HG03066 (cell line): ENCODE measurements around the gene DDAH1.

Source experiments
- ATAC-seq: cut with Tn5 transposase; IDR thresholded peaks from one replicate; pipeline ENCODE4 v1.9.1; 2021; ENCODE audit warnings: low read depth; ENCODE audit not compliant: unreplicated experiment

Gene DDAH1

DNA sequence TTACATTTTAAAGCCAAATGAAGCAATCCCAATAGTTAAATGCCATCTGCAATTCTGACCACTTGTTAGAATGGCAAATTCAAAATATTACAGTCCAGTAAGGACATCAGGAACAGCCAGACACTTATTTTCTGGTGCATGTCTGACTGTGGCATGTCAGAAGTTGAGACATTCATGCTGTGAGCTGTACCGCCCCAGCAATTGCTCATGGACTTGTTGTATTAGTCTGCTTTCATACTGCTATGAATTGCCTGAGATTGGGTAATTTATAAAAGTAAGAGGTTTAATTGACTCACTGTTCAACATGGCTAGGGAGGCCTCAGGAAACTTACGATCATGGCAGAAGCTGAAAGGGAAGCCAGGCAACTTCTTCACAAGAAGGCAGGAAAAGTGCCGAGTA lies 19.1 kb downstream of the DDAH1 start:
- ATAC-seq, result no peak

DNA sequence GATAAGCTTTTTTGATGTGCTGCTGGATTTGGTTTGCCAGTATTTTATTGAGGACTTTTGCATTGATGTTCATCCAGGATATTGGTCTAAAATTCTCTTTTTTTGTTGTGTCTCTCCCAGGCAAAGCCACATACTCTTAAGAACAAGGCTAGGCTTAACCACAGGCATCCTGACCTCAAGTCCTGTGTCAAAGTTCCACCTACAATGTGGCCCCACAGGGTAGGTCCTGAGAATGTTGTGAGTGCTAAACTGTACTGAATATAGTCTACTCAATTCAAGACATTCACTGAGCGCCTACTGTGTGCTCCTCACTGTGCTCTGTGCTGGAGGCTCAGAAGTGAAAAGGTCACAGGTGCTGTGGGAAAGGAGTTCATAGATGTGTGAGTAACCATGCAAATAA lies 20.6 kb downstream of the DDAH1 start:
- ATAC-seq, result no peak

DNA sequence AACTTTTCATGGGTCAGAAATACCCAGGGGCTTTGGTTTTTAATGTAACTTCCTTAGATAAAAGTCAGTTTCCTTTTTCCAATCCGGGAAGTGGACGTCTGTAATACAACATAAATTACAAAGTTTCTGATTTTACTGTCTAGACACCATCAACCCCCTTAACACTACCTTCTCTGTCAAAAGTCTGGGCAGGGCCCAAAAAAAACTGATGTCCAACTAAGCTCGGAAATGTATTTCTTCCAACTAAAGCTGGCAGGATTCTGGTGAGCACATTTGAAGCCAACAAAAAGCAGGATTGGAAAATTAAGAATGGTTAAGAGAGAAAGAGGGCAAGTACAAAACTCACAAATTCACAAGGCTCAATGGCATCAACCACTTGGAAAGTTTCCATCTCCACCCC lies 24.3 kb downstream of the DDAH1 start:
- no peak for ATAC-seq

DNA sequence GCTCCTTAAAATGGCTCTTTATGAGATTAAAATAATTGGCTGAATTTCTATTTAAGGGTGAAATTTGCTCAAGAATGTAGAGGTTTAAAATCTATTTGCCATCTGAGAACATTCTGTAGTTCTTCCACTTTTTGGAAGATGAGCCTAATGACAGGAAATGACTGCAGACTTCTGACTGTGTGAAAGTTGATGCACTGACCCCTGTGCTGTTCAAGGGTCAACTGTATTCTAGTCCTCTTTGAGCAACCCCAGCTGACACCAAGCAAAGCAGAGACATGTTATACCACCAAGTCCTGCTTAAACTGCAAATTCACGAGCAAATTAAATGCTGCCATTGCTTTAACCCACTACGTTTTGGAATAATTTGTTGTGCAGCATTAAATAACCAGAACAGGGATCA lies 26.6 kb downstream of the DDAH1 start:
- no peak for ATAC-seq

DNA sequence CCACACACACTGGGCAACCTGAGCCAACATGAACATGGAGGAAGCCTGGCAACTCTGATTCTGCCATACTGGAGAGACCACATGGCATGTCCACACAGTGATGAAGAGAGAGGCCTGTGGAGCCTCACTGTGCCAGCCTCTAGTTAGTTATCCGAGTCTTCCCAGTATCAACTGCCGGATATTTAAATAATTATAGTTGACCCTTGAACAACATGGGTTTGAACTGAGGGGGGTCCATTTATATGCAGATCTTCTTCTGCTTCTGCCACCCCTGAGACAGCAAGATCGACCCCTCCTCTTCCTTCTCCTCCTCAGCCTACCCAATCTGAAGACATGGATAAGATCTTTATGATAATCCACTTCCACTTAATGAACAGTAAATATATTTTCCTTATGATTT lies 27.8 kb downstream of the DDAH1 start:
- no peak for ATAC-seq

DNA sequence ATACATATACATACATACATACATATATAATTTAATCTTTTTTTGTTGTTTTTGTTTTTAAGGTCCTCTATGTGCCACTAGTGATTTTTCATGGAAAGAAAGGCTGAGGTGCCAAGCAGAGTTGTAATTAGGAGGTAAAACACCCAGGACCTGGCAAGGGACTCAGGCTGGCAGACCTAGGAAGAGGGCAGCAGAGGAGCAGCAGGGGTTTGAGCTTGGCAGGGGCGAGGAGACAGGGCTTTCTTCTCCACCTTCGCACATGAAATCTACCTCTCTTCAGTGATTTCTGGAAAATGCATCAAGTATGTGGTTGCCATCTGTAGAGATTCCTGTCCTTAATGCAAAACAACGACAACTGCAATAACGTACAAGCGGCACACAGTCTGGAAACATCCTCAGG lies 31.9 kb downstream of the DDAH1 start:
- ATAC-seq, result no peak

DNA sequence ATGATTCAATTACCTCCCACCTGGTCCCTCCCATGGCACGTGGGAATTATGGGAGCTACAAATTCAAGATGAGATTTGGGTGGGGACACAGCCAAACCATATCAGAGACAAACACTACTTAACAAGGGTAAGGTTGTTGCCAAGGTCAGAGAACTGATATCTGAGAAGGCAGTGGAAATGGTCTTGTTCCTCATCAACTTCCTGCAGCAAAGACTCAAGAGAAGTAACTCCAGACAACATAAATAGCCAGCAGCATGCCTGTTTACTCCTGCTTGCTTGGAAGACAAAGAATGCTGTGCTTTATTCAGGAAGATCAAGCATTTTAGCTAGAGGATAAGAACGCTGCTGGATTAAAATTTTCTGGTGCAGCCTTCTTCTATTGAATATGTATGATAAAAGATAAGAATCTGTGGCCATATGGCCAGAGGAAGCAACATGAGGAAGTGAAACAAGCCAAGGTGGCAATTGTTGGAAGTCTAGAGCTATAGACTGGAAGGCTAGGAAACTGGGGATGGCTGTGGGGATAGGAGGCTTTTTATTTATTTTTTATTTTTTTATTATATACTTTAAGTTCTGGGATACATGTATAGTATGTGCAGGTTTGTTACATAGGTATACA lies 36.4 kb downstream of the DDAH1 start:
- ATAC-seq, result no peak

DNA sequence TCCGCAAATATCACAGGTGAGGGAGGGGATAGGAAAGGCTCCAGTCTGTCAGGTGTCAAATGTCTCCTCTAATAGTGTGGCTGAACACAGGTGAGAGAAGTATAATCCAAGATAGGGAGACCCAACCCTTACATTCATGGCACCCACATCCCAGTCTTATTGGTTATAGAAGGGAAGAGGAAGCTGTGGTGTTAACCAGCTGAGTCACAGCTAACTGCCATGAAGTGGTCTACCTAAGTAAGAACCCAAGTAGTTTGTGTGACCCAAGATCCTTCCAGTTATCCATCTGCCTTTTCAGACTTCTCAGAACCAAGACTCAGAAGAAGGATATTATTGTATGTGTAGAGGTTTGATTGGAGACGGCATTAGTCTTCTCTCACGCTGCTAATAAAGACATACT lies 37.1 kb downstream of the DDAH1 start:
- ATAC-seq, result no peak

DNA sequence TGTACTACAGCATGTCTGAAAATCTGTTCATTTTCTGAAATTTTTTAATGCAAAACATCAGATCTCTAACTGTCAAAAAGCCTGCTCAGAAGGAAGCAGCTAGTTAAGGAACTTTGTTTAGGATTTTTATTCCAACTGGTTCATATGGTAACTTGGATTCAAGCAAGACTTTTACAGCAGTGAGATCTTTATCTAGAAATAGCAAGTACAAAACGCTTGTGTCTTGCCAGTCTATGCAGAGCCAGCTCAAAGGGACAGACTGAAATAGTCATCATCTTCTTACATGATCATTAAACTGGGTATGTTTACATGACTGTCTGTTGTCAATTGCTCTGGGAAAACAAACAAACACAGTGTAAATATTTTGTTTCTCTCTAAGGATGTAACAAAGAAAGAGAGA lies 37.6 kb downstream of the DDAH1 start:
- no peak for ATAC-seq

DNA sequence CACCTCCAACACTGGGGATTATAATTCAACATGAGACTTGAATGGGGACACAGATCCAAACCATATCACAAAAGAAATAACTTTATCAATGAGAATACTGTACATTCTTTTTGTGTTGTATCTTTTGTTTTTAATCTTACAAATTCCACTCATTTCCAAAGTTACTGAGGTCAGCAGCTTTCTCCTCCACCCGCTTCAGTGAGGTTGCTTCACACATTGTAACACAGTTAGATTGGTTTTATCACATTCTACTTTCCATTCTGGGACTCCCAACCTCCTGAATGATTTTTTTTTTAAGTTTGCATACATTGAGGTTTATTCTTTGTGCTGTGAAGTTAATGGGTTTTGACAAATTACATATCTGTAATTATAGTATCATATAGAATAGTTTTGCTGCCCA lies 43.8 kb downstream of the DDAH1 start:
- no peak for ATAC-seq

DNA sequence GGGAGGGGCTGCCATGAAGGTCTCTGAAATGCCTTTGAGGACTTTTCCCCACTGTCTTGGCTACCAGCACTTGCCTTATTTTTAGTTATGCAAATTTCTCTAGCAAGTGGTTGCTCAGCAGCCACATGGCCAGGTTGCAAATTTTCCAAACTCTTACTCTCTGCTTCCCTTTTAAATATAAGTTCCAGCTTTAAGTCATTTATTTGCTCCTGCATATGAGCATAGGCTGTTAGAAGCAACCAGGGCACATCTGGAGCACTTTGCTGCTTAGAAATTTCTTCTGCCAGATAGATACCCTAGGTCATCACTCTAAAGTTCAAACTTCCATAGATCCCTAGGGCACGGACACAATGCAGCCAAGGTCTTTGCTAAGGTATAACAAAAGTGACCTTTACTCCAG lies 44.8 kb downstream of the DDAH1 start:
- ATAC-seq, result no peak

DNA sequence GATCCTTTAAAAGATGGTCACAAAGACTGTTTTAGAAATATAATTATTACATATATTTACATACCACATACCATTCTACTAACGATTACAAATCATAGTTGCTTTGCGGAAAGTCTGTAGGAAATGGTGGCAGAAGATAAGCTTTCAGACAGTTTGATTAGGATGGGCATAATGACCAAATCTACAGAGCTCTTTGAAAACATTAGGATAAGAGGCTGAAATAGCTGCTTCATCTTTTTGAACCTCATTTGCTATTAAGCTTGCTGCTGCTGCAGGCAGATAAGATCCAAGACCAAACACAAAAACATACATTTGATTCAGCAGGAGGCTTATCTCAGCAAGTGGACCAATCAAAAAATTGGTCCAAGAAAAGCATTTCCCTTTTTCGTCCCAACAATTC lies 47.1 kb downstream of the DDAH1 start:
- no peak for ATAC-seq

DNA sequence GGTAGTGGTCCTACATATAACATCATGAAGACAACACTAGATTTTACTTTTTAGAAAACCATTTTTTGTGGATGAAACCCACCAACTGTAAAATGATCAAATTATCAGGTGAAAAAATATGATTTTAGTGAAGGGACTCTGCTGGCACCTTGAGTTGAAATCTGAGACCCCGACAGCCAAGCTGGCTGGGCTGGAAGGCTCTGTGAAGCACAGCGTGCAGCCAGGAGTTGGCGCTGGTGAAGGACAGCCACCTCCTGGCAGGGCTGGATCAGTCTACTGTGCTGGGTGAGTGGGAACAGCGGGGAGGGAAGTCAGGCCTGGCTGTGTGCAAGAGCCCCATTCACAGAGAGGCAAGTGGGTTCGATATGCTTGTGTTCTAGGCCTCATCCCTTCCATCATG lies 47.9 kb downstream of the DDAH1 start:
- ATAC-seq, result no peak

DNA sequence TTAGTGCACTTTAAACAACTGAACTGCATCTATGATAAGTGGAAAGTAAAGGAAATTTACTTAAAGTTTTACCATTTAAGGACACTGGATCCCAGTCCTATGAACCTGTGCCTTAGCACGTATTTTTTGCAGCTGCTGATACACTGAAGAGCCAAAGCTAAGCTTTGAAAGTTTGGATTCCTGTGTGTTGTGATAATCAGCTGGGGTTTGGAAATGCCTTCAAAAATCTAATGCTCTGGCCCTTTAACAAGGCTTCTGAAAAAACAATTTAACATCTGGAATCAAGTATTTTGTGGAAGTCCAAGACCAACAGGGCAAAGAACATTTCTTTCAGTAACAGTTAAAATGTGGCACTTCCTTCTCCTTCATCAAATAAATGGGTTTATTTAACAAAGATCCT lies 51.8 kb downstream of the DDAH1 start:
- ATAC-seq, result no peak

DNA sequence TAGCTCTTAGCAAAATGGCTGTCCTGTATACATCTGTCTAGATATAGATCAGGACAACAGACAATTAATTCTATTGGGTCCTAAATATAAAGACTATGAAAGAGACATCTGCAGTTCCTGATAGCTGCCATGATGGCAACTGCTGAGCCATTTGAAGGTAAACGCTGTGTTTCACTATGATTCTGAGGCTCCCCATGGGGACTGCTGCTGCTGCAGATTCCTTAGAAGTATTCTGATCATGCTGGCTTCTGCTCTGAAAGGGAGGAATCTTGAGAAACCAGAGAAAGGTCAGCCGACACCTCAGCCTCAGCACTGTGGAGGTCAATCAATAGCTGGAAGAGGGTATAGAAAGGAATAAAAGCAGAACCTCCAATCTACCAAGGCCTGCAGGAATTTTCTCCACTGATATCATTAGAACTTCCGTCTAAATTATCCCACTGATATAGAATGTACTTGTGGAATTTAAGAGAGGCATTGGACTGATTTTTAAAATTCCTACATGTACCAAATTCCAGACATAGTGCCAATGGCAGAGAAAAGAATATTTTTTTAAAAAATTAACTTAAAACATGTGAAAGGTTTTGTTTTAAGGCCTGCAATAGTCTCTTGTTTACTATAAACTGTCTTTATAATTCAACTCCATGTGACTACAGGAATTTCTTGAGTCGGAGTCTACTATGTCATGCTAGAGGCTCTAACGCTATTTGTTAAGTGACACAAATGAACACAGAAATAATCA lies 53.2 kb downstream of the DDAH1 start:
- ATAC-seq, result no peak

DNA sequence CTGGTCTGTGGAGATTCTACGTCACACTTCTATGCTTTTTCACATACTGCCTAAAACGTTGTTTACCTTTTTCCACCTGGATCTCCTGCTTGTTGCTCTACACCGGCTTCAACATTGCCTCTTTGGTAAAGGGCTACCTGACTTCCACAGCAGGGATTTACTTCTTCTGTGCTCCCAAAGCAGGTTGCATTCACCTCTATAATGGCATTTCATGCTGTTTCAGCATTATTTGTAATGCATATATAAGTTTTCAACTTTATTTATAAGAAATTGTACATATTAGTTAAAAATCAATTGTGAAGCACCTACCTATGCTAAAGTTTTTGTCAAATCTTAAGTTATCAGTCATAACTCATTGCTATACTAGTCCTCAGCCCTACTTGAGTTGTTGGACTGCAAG lies 55.4 kb downstream of the DDAH1 start:
- ATAC-seq, result no peak

DNA sequence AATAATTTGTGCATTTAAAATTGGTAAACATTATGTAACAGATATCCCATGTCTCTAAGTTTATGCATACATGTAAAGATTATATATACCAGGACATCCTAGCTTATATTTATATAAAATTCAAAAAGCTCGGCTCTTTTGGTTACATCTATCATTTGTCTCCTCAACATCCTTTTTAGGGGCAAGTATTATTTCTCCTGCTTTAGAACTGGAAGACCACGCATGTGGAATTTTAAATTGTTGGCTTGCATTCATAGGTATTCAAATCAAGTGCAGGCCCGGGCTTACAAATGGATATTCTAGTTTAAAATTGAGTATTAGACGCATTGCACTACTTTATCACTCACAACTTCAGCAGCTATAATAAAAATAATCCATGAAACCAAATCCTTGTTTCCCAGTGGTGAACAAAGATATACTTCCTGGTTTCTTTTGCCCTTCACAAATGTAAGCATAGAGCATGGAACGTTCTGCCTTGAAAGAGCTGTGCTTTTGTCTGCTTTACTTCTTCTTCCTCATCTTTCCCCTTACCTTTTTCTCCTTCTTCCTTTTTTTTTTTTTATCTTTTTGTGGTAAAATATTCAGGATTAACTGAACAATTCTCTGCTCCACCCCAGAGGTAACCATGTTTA lies 57.1 kb downstream of the DDAH1 start:
- ATAC-seq, result no peak

DNA sequence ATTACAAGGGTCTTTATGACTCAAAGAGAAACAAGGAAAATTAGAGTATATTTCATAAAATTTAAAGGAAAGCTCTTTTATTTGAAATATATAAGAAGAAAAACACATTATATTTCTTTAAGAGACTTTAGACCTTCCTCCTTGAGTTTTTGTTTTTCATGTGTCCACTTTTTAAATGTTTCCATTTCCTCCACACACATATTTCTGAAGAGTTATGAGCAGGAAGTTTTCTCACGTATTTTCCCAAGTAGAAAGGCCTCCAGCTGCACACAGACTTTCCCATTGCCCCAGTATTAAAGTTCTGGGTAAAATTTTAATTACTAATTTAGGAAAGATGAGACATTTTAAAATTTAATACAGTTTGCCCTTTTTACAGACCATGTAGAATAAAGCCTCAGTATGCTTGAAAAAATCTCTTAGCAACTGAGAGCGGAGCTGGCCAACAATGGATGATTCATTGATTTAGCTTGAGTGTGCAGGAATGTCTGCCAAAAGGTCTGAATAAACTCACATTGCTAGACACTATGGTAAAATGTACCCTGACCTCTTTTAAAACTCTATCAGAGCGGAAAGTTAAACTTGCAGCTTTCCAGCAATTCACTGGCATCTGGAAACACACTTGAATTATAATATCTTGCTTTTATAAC lies 57.9 kb downstream of the DDAH1 start:
- no peak for ATAC-seq

DNA sequence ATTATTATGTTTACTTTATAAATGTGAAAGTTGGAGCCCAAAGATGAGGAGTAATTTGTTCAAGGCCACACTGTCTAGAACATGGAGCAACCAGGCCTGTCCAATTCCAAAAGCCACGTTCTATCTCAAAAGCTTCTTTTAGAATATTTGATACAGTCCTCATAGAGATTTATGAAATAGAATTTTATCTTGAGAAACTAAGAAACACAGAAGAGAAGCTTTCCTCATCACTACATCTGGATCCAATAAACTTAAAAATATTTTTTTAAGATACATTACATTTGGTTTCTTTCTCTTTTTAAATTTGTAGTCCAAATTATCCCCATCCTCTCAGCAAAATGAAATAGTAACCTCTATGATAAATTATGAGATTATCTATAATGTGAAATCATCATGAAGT lies 58.9 kb downstream of the DDAH1 start:
- ATAC-seq, result no peak

DNA sequence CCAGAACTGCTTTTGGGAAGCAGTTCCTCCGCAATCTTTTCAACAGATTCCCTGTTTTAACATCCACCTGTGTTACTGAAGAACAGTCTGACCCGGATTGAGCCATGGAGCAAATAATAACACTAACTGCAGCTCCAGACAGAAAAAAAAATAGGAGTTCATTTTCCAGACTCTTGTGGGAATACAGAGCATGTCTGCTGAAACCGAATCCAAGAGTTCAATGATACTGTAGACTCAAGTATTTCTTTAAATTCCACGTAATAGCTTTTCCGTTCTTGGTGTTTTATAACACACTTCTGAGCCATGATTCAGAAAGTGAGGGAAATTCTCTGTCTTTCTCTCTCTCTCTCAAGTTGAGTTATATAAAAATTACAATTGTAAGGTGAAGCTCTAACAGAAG lies 60.6 kb downstream of the DDAH1 start:
- ATAC-seq, result no peak

DNA sequence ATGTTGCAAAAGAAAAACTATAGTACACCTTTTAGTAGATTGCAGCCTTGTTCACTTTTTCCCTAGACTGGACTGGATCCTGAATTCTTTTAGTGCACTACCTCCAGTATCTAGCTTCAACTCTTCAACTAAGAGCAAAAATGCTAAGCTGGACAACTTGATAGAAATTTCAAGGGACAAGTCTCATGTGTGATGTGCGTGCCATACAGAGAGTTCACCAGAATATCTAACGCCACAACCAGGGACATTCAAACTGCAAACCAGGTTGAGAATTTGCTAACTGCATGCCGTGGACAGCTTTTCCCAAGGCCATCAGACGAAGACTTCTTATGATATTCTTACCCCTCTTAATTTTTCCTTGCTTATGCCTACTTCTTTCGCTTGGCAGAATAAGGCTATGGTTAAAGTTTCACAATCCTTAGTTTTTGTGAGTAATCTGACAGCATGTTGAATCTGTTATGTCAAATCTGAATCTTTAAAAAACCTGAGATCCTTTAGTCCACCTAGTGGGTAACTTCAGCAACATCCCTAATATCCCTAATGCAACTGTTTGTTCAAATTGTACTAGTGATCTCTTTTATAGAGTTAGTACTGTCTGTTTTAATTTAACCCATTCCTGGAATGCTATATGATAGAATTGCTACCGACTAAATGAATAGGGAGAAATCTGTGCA lies 66.4 kb downstream of the DDAH1 start:
- no peak for ATAC-seq
